ENCODE results near the gene AMIGO3.
"Not testable (repeated sequence)": the region's sequence is repeated elsewhere in the genome, so short reads cannot be mapped to it uniquely, and the experiment has no call there.

Gene AMIGO3

DNA sequence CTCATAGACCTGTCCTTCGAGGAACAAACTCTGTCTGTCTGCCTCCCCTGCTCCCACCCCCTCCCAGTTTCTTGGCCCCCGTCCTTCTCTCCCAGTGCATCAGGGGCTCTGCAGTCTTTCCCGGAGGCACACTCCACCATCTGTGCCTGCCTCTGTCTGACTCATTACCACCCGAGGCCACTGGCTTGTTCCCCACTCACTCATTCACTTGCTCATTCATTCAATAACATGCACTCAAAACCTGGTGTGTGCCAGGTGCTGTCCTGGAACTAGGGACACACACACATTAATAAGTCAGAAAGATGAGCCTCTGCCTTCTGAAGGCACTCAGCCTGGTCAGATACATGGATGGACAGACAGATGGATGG lies 12.4 kb downstream of the AMIGO3 start:
- no peak for FAIRE-seq

DNA sequence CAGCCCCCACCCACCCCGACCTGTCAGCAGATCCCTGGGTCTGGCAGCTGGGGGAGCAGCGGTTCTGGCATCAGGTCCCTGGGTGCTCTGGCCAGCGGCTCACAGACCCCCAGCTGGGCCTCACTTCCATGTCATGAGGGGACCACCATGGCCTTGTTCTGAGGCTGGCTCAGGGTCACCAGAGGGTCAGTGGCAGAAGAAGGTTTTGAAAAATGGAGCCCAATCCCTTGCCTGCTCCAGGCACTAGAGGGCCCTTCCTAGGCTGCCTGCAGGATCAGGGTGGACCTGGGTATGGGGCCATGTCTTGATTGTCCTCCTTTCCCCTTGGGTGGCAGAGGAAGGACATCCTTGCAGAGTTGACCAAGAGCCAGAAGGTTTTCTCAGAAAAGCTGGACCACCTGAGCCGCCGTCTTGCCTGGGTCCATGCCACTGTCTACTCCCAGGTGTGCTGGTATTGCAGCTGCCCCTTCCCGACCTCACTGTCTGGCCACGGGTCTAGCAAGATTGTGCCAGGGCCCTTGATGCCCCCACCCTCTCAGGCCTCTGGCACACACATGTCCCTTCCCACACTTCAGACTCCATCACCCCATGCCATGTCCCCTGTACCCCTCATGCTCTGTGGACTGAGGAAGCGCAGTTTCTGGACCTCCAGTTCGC lies 12.9 kb downstream of the AMIGO3 start:
- FAIRE-seq: no peak

DNA sequence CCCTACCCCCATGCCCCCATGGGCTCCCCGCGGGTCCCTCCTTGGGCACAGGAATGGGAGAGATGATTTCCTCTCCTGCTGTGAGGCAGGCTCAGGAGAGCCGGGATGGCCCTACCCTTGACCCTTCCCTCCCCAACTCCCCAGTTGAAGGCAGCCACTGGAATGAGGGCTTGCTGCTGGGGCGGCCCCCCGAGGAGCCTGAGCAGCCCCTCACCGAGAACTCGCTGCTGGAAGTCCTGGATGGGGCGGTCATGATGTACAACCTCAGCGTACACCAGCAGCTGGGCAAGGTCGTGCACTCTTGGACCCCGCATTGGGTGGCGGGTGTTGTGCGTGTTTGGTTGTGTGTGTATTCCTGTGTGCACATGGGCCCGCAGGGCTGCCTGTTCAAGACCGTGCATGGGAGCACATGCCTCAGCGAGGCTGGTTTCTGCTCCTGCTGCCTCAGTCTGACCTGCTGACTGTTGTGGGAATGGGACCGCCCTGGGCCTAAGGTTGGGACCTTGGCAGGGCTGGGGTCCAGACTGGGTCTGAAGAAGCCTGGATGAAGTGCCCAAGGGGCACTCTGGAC lies 14.0 kb downstream of the AMIGO3 start:
- no peak for FAIRE-seq

DNA sequence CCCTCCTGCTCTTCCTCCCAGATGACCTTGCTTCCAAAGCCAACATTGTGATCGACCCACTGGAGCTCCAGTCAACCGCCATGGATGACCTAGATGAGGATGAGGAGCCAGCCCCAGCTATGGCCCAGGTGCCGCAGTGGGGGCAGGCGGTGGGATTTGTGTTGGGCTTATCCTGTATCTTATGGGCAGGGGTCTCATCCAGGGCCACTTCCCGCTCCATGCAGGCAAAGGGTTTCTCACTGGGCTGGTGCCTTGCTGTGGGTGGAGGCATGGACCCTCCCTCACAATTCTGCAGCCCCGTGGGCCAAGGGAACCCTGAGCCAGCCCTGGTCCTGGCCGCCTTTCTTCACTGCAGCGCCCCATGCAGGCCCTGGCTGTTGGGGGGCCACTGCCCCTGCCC lies 14.9 kb downstream of the AMIGO3 start:
- FAIRE-seq: no peak

DNA sequence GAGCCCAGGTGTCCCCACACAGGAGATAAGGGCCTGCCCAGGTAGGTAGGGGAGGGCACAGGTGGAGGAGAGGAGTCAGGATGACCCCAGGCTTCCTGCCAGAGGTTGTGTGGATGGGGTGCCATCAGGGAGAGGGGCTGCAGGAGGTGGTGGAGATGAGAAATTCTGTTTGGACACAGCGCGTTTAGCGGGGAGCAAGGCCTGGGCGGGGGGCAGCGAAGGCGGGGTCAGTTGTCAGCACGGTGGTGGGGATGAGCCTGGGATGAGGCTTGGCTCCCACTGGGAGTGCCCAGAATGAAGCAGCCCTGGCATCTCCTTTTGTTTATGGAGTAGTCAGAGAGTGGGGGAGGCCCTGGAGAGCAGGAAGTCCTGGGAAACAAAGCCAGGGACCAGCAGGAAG lies 15.5 kb downstream of the AMIGO3 start:
- FAIRE-seq: no peak

DNA sequence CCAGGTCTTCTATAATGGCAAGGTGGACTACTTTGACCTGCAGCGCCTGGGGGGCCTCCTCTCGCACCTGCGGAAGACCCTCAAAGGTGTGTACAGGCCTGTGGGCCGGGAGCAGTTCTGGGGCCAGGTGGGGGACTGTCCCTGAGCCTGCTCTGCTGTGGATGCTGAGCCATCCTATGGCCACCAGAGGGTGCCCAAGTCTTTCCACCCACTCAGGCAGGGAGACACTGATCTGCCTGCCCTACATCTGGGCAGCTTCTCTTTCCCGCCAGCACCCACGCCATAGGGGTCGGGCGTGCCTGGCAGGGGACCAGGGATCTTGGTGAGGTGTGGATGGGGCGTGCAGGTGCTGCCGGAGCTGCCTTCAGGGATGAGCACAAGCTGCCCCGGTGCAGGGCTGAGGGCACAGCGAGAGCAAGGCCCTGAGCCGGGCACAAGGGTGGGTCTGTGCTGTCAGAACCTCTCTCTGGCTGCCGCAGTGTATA lies 16.0 kb downstream of the AMIGO3 start:
- no peak for FAIRE-seq

DNA sequence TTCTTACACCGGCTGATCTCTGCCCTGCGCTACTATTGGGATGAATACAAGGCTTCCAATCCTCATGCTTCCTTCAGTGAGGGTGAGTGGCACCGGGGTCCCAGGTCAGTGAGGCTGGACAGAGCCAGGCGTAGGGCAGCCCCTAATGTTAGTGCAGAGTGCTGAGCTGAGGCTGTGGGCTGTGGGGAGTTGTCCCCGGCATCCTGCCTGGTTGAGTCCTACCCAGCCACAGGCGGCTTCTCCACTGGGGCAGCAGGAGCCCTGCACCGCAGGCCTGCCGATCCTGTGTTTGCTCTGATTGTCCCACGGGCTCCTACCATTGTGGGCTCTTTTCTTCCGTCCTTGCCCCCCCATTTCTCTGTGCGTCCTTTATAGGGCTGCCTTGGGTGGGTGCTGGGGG lies 16.8 kb downstream of the AMIGO3 start:
- FAIRE-seq: no peak

DNA sequence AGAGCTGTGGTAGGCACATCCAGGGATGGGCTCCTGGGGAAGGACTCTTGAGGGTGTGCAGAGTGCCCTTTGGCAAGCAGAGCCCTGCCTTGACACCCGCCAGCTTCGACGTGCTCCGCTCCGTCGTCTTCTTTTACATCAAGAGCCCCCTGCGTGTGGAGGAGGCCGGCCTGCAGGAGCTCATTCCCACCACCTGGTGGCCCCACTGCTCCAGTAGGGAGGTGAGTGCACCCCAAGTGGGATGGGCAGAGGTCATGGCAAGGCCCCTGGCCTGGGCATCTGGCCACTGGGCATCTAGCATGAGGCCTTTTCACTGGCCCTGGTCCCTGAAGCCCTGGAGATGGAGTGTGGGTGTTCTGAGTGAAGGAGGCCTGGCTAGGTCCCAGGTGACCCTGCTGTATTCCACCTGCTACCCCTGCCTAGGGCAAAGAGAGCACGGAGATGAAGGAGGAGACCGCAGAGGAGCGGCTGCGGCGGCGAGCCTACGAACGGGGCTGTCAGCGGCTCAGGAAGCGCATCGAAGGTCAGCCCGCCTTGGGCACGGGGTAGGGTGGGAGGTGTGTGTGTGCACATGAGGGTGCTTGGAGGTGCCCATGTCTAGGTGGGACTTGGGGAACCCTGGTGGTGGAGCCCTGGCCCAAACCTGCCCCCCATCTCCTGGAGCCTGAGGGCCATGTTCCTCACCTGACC lies 18.0 kb downstream of the AMIGO3 start:
- no peak for FAIRE-seq

DNA sequence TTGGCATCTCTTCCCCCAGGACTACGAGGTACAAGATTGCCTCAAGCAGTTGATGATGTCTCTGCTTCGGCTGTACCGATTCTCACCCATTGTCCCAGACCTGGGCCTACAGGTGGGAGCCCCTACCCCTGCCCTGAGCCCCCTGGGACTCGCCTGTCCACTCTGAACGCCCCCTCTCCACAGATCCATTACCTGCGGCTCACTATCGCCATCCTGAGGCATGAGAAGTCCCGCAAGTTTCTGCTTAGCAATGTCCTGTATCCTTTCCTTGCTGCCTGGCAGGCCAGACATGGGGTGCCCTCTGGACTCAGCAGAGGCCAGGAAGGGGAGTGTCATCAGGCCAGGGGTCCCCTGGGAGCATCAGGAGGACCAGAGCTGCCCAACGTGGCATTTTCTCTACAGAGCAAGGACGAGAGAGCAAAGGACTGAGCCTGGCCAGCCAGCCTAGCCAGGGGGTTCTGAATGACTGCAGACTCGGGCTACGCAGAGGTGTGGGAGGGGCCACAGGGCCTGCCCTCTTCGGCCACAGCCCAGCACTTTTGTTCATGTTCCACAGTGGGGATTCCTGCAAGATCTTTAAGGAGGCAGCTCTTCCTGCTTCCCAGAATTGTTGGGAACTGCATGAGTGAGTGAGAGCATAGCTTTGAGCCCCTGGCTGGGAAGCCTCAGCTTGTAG lies 18.9 kb downstream of the AMIGO3 start:
- no peak for FAIRE-seq

DNA sequence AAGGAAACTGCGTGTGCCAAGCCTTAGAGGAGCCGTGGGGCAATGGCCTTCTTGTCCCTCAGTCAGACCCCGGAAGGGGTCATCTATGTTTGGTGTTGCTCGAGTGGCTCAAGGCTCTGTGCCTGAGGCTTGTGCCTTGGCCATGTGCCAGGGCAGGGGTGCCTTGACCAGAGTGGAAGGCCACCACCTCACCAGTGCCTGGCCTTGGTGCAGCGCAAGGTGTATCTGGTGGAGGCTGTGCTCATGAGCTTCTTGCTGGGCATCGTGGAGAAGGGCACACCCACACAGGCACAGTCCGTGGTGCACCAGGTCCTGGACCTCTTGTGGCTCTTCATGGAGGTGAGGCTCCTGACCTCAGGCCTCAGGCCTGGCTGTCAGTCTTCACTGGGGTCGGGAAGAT lies 19.5 kb downstream of the AMIGO3 start:
- no peak for FAIRE-seq

DNA sequence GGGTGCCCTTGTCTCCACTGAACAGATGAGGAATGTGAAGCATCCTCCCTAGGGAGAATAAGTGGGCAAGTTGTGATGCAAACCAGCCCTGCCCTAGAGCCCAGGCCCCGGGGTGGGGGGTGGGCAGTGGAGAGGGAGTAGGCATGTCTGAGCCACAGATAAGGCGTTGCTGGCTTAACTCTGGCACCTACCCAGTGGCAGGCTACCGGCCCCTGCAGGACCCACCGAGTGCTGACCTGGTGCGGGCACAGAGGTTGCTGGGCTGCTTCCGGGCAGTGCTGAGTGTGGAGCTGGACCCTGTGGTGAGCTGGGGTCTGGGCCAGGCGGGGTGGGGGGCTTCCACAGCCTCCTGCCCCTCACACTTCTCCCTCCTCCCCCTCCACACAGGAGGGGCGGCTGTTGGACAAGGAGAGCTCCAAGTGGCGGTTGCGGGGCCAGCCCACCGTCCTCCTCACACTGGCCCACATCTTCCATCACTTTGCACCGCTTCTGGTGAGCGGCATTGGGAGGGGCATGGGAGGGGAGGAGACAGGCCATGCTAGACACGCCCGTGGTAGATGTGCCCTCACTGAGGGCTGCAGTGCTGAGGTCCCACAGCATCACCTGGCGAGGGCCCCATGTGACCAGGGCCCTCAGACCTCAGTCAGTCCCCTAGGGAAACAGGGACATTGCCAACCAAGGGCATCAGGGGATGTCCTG lies 20.1 kb downstream of the AMIGO3 start:
- FAIRE-seq: no peak

DNA sequence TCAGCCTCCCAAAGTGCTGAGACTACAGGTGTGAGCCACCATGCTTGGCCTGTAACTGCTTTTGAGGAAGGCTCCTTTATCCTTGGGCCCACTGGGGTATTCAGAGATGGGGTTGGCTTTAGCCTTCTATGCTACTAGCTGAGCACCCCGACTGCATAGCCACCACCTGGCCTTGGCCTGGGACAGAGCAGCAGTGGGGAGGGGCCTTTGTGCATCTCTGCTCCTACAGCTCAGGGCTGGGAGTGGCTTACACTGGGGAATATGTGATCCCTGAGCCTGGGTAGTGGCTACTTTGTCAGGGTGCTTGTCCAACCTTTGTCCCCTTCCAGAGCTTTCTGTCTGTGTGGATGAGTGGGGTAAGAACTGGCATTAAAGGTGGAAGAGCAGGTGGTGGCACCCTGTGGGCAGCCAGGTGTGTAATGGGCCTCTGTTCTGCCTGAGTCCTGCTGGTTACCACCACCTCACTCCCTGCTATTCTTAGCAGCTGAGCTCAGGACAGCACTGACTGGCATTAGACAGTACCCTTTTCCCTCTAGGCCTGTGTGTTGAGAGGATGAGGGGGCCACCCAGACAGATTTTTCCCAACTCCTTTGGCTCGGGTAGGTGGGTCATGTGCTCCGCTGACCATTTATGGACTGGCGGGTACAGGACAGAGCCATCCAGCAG lies 24.0 kb downstream of the AMIGO3 start:
- not testable (repeated sequence) for FAIRE-seq

DNA sequence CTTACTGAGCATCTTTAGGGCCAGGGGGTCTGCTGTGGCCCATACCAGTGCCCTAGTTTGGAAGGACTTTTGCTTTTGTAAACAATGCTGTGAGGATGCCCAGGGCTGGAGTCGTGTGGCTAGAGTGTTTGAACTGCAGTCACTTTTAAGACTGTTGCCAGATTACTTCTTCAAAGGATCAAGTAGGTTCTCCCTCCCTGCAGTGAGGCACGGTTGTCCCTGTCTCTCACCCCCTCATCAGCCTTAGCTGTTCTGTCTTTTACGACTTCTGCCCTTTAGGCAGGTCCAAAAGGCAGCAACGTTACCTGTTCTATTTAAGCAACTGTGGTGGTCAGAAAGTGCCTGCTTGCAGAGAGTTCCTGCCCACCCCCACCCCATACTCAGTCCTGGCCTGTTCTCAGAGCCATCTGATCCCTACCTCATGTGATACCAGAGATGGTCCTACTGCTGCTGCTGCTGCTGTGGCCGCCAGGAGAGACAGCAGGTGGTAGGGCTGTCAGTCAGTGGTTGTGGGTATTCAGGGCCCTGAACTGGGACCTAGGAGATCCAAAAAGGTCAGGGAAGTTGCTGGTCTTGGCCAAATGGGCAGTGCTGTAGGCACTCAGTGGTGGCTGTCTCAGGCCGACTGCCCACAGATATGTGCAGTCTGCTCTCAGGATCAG lies 24.9 kb downstream of the AMIGO3 start:
- not testable (repeated sequence) for FAIRE-seq

DNA sequence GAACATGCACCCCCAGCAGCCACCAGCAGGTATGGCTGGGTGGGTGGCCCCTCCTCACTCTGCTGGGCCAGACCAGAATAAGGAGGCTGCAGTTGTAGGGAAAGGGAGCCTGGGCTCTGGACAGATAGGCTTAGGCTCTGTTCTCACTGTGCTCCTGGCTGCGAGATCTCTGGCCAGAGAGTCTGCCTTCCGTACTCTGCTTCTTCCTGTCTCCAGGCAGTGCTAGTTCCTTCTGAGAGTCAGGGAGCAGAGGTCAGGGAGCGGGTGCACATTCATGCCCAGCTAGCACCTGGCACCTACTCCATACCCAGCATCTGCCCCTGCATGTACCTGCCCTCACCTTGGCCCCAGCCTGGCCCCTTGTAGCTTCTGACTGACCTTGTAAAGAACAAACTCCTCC lies 28.0 kb downstream of the AMIGO3 start:
- FAIRE-seq: not testable (repeated sequence)

DNA sequence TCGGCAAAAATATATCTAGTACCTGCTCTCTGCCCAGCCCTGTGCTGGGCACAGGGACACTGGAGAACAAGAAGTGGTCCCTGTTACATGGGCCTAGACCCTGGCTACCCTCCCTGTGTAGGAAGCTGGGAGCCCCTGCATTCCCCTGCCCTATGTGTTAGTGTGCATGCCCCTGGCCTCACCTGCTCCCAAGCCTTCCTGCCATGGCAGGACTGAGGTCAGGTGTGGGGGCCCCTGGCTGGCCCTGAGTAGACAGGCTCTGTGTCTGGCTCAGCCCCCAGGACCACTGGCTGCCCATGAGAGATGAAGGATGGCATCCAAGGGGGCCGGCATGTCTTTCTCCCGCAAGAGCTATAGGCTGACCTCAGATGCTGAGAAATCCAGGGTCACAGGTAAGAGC lies 28.6 kb downstream of the AMIGO3 start:
- not testable (repeated sequence) for FAIRE-seq

DNA sequence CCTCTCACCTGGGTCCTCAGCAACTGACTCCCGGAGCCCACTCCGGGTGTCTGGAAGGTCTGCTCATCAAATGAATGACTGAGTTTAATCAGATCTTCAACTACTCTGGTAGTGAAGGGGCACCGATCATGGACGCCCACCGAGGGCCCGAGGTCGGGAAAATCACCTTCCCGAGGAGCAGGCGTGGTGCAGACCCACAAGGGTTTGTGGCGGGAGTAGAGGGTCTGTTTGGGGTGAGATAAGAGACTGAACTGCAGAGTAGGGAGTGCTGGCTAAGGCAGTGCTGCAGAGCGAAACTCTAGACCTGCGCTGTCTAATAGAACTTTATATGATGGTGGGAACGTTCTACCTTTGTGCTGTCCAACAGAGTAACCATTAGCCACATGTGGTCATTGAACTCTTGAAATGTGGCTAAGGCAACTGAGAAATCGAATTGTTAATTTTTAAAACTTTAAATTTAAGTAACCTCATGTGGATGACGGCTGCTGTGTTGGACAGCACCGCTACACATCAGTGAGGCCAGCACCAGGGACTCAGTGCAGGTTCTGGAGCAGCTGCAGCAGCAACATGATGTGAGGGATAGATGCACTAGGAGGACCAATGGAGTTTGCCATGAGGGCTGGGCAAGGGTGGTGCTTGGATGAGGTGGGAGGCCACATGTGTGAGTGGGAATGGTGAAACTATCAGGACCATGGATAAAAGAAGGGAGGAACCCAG lies 29.4 kb downstream of the AMIGO3 start:
- FAIRE-seq: not testable (repeated sequence)

DNA sequence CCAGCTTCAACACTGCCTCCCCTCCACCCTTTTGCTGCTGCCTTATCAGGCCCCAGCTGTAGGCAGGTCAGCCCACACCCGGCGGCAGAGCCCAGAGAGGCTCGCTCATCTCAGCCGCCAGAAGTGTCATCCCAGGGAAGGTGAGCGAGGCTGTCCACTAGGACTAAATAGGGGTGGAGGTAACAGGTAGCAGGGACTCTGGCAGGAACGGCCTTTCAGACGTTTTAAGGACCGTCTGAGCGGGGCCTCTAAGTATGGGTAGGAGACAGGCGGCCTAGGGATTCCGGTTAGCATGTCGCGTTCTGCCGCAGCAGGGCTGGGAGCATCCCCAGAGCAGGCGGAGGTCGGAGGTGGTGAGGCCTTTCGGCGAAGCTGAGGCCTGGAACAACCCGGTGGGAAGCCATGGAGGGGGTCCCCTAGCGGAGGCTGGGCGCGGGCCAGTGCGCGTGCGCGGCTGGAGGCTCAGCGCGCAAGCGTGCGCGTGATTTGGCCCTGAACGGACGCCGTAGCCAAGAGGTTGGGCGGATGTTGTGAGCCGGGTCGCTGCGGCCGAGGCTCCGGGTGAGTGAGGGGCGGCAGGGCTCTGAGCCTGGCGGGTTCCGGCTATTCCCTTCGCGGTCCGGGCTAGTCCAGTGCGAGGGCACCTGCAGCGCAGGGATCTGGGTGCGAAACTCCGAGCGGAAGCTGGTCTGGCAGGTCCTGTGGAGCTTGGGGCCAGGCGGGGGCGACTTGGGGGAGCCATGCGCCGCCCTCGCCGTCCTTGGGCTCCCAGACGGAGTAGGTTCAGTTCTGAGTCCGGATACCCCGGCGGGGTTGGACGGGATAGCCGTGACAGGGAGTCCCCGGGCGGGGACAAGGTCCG lies 30.2 kb downstream of the AMIGO3 start, which contains the start of the genes MST1 and RNF123:
Gene MST1, minus strand, starts transcription at position 429 of the 862 bp plus-strand sequence. CDS start 783 bp downstream, outside the sequence.
Gene RNF123, plus strand, starts transcription at position 512 of the 862 bp plus-strand sequence. CDS start 1,609 bp downstream, outside the sequence.
- FAIRE-seq: no peak

DNA sequence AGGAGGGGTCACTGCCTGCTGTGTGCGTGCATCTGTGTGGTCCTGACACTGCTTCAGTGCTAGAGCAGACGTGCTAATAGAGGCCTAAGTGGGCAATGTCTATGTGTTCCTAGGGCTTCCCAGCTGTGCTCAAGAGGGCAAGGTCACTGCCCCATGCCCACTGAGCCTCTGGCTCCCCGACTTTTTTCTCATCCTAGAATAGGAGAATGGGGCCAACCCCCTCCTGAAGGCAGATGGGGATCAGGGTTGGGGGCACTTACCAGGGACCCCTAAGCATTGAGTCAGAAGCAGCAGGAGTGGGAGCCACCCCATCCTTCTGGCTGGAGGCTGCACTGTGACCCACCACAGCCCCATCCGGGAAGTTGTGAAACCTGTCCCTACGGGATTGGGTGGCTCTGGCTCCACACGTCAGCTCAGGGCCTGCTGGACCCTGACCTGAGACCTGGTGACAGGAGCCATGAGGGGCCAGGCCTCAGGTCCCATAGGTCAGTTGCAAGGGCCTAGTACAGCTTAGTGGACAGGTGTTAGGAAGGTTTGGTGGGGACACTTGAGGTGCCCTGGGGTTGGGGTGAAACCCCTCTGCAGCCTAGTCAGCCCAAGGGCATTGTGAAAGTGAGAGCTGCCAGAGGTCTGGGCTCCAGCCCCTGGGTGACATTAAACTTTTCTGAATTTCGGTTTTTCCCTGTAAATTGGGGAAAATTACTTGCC lies 31.0 kb downstream of the AMIGO3 start:
- not testable (repeated sequence) for FAIRE-seq

DNA sequence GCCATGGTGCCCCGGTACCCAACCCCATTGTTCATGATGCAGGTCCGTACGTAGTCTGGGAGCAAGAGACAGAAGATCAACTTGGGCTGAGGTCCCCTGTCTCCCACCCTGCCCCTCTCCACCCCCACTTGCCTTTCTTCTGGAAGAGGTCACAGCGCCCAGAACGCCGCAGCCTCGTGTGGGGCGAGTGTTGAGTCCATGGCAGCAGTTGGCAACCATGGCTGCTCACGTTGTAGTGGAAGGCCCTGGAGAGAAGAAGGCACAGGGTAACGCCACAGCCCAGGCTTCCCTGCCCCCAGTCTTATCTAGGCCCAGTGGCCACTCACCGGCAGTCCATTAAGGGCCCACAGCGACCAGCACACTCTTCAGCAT lies 32.1 kb downstream of the AMIGO3 start:
- FAIRE-seq: not testable (repeated sequence)
